Measurements from ENCODE around the gene PROP1.
"Not testable (repeated sequence)": the region's sequence is repeated elsewhere in the genome, so short reads cannot be mapped to it uniquely, and the experiment has no call there.

Gene PROP1

DNA sequence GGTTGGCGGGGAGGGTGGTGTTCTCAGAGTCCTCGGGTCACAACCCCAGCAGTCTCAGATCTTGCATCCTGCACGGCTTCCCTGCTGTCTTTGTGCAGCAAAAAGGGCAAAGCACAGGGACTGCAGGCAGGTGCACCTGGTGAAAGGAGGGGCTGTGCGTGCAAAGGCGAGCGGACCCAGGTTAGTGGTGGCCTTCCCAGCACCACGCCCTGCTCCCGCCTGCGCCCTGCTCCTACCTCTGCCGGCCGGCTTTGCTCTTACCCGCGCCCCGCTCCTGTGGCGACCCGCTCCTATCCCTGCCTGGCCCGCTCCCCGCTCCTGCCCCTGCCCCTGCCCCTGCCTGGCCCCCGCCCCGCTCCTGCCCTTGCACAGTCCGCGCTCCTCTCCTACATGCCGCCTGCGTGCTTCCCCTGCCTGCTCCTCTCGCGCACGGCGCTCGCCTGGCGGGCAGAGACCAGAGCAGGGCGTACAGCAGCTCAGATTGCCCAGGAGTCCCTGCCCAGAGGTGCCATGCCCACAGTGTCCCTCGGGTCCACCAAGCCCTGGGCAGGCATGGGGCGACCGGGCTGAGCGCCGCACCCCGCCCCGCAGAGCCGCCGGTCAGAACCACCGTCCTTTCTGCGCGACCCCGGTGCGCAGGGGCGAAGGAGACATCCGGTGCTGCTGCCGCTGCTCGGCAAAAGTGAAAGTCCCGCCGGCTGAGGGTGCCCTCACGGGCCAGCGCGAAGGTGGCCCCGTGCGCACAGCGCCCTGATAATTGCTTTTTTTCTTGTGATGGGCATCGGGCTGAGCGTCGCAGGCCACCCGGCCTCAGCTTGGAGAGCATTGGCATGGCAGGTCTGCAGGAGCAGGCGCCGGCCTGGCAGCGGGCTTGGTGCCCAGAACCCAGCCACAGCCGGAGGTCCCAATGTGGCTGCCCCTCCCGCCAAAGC, 52.0 kb downstream of the PROP1 start:
- peak; percentile 64 for DNase-seq

DNA sequence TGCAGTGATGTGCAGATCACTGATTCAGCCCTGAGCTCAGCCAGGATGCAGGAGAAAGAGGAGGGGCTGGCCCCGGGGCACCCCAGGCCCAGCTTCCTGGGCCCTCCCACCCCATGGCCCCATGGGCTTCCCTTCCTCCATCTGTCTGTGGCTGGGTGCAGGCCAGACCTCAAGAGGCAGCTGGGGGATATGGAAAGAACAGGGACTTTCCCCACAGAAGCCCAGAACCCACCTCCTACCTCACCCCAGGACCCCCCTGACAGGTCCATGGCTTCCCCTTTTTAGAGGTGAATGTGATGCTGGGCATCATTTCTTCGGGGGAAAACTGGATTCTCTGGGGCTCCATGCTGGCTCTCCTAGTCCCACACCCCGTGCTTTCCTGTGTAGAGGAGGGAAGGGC, 53.1 kb downstream of the PROP1 start:
- DNase-seq, result not testable (repeated sequence)
